ENCODE data around the gene CDK7.

Gene CDK7

DNA sequence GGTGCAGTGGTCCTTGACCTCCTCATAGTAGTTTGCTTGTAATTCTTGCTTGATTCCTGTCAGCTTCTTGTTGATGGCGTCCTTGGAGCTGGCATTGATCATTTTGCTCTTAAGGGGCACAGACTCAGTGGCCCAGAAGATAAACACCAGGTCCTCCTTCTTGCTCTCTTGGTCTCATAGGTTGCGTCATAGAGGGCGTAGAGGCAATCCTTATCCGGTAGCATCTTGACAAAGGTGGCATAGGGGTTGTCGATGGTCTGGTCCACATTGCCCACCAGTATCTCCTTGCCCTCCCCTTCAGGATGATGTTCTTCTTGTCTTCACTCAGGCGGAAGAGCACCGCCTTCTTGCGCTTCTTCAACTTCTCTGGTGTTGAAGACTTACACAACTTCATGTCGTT is 78.7 kb downstream of the CDK7 start:
- DNase-seq (ENCODE audit: low read depth): no peak
- TF ChIP-seq, protein P1, sequence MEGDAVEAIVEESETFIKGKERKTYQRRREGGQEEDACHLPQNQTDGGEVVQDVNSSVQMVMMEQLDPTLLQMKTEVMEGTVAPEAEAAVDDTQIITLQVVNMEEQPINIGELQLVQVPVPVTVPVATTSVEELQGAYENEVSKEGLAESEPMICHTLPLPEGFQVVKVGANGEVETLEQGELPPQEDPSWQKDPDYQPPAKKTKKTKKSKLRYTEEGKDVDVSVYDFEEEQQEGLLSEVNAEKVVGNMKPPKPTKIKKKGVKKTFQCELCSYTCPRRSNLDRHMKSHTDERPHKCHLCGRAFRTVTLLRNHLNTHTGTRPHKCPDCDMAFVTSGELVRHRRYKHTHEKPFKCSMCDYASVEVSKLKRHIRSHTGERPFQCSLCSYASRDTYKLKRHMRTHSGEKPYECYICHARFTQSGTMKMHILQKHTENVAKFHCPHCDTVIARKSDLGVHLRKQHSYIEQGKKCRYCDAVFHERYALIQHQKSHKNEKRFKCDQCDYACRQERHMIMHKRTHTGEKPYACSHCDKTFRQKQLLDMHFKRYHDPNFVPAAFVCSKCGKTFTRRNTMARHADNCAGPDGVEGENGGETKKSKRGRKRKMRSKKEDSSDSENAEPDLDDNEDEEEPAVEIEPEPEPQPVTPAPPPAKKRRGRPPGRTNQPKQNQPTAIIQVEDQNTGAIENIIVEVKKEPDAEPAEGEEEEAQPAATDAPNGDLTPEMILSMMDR (IDR thresholded peaks at IDR 0.05; ENCODE audit: low read depth, low read length, missing control alignments): no peak
- H3K4me3 ChIP-seq (ENCODE audit: low read depth, low read length): no peak overlapping the region
- in situ Hi-C loops (cut with HindIII; ENCODE audit: low sequenced_read_pairs): no loop called here

DNA sequence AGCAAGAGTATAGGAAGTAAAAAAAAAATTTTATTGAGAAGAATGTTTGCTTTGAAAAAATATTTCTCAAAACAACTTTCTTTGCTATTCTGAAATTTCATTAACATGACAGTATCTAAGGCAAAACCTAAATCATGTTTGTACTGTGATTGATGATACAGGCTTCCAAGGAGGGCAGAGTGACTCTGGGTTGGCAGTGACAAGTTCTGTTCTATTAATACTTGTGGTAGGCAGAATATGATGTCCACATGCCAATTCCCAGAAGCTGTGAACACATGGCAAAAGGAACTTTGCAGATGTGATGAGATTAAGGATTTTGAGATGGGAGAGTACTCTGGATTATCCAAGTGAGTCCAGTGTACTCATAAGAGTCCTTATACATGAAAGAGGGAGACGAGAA is 81.3 kb downstream of the CDK7 start:
- TF ChIP-seq, protein P1 (IDR thresholded peaks at IDR 0.05; ENCODE audit: low read depth, low read length, missing control alignments): no peak
- no peak for DNase-seq (ENCODE audit: low read depth)
- H3K4me3 ChIP-seq (ENCODE audit: low read depth, low read length): no peak overlapping the region
- in situ Hi-C loops (cut with HindIII; ENCODE audit: low sequenced_read_pairs): no loop called here

DNA sequence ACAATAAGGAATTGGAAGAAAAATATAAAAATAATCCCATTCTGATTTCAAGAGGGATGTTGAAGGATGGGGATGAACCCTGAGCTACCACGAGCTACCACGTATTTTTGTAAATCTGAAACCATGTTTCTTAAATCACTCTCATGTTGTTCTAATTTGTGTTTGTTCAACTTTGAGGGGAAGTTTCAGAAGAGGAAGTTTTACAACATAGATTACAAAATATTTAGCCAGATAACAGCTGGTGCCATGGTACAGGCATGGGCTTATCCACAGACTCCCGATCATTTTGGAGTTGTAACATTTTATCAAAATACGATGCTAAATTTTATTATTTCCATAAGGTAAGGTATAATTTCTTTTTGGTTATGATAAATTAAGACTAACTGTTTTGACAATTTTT is 82.7 kb downstream of the CDK7 start:
- TF ChIP-seq, protein P1 (IDR thresholded peaks at IDR 0.05; ENCODE audit: low read depth, low read length, missing control alignments): no peak
- in situ Hi-C loops (cut with HindIII; ENCODE audit: low sequenced_read_pairs): no loop called here
- no peak for DNase-seq (ENCODE audit: low read depth)
- no peak overlapping the region for H3K4me3 ChIP-seq (ENCODE audit: low read depth, low read length)

DNA sequence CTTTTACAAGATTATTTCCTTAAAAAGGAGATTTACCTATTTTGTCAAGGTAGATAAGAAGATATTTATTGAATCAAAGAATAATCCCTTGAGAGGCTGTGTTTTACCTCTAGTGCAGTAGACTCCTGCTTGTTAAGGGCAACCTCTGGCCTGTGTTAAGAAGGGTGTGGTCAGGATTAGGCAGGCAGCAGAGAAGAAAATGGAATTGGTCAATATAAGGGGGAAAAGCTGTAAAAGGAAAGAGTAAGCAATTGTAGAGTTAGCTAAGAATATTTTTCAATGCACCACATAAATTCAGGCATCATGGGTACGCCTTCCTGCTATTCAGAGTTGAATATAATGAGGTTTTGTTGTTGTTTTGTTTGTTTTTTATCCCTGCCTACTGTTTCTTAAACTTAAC is 91.7 kb downstream of the CDK7 start:
- in situ Hi-C loops (cut with HindIII; ENCODE audit: low sequenced_read_pairs): no loop called here
- H3K4me3 ChIP-seq (ENCODE audit: low read depth, low read length): no peak overlapping the region
- no peak for DNase-seq (ENCODE audit: low read depth)
- TF ChIP-seq, protein P1 (IDR thresholded peaks at IDR 0.05; ENCODE audit: low read depth, low read length, missing control alignments): no peak

Measured in astrocyte of the cerebellum (primary cell).